Dendritic cell treated with granulocyte-macrophage colony-stimulating factor and Interleukin-4, amounts not matched to agents 40 ng/mL and 50 ng/mL, for 4 days (primary cell): ENCODE data around the gene ZBTB17.
"Not testable (repeated sequence)": the region's sequence is repeated elsewhere in the genome, so short reads cannot be mapped to it uniquely, and the experiment has no call there.

Source experiments
- H3K27ac Mint-ChIP-seq: one replicate; pipeline ENCODE4 v1.8.0; 2022; ENCODE audit warnings: mild to moderate bottlenecking, mixed read lengths
- H3K27me3 Mint-ChIP-seq: one replicate; pipeline ENCODE4 v1.8.0; 2022; ENCODE audit warnings: mild to moderate bottlenecking, mixed read lengths
- H3K36me3 Mint-ChIP-seq: one replicate; pipeline ENCODE4 v1.8.0; 2022; ENCODE audit warnings: low read depth, mixed read lengths
- H3K4me1 Mint-ChIP-seq: one replicate; pipeline ENCODE4 v1.8.0; 2022; ENCODE audit warnings: low read depth, mixed read lengths
- H3K4me3 Mint-ChIP-seq: one replicate; pipeline ENCODE4 v1.8.0; 2022; ENCODE audit warnings: mild to moderate bottlenecking, moderate library complexity, mixed read lengths
- H3K9me3 Mint-ChIP-seq: one replicate; pipeline ENCODE4 v1.8.0; 2022; ENCODE audit warnings: mixed read lengths
- intact Hi-C: fragments of 100-400 bp; cut with micrococcal nuclease; formaldehyde crosslinking; loops from one replicate; pipeline ENCODE4 v1.15.0; 2022

The ZBTB17 gene

GRCh38 chr1:15975805-15976680 lies at the start of gene ZBTB17:
ZBTB17 (minus strand) TSS chr1:15976101; CDS start chr1:15948495, 27,606 bp downstream.
- H3K27me3 Mint-ChIP-seq = no peaks in the 10 kb centered on the region
- peaks cover 33% of the 10 kb centered on the region for H3K4me1 Mint-ChIP-seq
- intact Hi-C loops = no loop called here
- H3K27ac Mint-ChIP-seq = peak within 1 kb of the TSS; percentile 91
- no peaks in the 10 kb centered on the region for H3K9me3 Mint-ChIP-seq
- H3K36me3 Mint-ChIP-seq = peaks cover 30% of the 10 kb centered on the region
- H3K4me3 Mint-ChIP-seq = peak within 1 kb of the TSS; percentile 93

DNA sequence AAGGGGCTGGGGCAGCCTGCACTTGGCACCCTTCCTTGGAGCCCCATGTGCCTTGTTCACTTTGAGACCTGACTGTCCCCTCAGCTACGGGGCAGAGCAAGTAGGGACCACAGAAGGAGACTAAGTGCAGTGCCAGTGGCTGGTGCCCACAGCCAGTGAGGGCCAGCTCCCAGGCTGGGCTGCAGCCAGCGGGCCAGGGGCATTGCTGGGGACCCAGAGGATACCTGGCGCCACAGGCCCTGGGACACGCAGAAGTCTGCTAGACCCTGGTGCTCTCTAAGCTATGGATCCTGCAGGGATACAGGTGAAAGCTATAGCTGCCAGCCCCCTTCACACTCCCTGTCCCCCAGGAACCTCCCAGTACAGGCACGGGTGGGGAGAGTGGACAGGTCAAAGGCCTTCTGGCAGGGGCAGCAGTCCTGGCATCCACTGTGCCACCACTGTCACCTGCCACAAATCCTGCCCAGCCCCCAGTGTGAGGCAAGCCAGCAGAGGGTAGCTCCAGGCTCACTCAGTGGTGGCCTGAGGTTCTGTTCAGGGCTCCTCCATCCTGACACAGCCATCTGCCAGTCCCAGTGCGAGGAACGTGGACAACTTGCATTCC lies 47.3 kb upstream of the ZBTB17 start:
- Mint-ChIP-seq H3K36me3 (no peaks in the 10 kb centered on the region), H3K9me3 (no peaks in the 10 kb centered on the region), H3K4me3 (no peak overlapping the region), H3K27ac (no peak overlapping the region), H3K27me3 (peaks cover 57% of the 10 kb centered on the region), H3K4me1 (peaks cover 11% of the 10 kb centered on the region)
- intact Hi-C loops = no loop called here

DNA sequence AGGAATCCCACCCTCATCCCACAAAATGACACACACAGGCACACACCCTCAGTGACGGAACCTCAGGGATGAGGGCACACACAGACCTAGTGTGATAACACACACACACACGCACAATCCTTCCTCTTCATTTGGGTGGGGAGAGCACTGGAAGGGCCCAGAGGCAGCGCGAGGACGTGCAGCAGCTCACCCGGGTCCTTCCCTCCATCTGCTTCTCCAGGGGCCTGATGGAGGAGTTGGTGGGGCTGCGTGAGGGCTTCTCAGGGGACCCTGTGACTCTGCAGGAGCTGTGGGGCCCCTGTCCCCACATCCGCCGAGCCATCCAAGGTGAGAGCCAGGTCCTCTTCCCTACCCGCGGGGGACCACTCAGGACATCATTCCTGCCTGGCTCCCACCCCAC lies 46.5 kb upstream of the ZBTB17 start:
- H3K4me1 Mint-ChIP-seq = peaks cover 19% of the 10 kb centered on the region
- H3K36me3 Mint-ChIP-seq = no peaks in the 10 kb centered on the region
- H3K27me3 Mint-ChIP-seq = peaks cover 53% of the 10 kb centered on the region
- no peaks in the 10 kb centered on the region for H3K9me3 Mint-ChIP-seq
- H3K4me3 Mint-ChIP-seq = no peak overlapping the region
- no peak overlapping the region for H3K27ac Mint-ChIP-seq
- intact Hi-C loops = no loop called here

DNA sequence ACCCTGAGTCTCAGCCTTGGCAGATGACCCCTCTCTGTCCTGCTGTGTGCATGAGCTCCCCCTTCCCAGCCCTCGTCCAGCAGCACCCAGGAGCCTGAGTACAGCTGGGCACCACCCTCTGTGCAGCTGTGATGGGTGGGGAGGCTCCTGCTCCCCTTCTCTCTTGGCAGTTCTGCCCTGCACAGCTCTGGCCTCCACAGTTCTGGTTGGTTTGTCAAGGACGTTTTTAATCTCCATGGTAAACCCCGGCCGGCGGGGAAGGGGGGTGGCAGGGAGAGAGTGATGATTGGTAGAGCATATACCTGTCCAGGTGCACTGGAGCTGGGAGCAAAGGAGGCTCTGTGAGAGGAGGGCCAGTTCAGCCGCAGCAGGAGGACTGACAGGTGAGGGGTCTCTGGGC lies 45.8 kb upstream of the ZBTB17 start, which contains the start of gene CLCNKA:
TSS of gene CLCNKA (plus strand) at position 356 of the 400 bp plus-strand sequence. CDS start 584 bp downstream, outside the sequence.
- Mint-ChIP-seq H3K4me1 (peaks cover 12% of the 10 kb centered on the region), H3K4me3 (no peak within 1 kb of the TSS), H3K9me3 (no peaks in the 10 kb centered on the region), H3K27me3 (peaks cover 46% of the 10 kb centered on the region), H3K27ac (peak within 1 kb of the TSS; percentile 5), H3K36me3 (no peaks in the 10 kb centered on the region)
- intact Hi-C loops = no loop called here

DNA sequence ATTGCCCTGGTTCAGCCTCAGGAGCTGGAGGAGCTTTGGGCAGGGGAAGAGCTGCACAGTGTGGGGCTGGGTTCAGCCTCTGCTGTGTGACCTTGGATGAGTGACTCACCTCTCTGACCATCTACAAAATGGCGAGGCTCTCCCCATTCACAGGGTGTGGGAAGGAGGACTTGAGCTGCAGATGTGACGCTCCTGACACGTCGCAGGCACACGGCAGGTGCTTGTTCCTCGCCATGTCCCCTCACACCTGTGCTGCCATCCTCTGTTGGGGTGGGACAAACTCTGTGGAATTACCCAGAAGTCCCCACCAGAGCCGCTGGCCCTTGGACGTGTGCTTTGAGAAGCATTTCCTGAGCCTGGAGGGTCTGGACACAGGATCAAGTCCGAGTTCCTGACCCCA lies 45.0 kb upstream of the ZBTB17 start:
- H3K9me3 Mint-ChIP-seq, H3K4me3 Mint-ChIP-seq, H3K36me3 Mint-ChIP-seq, intact Hi-C loops, H3K27ac Mint-ChIP-seq: not testable (repeated sequence)
- H3K4me1 Mint-ChIP-seq = peaks cover 12% of the 10 kb centered on the region
- H3K27me3 Mint-ChIP-seq = peaks cover 43% of the 10 kb centered on the region

DNA sequence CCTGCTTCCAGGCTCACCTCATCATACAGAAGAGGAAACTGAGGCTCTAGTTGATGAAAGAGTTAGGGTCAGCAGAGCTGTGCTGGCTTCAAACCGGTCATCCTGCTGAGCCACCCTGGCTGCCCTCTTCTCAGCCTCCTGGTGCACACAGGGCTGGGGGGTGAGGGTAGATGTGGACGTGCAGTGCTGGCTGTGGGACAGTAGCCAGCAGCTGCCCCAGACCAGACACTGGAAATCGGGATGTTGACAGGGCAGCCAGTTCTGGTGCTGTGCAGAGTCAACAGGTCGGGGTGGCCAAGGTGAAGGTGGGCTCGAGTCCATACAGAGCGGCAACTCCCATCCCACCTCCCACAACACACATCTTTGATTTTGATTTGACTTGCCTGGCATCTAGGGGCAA lies 44.4 kb upstream of the ZBTB17 start:
- H3K9me3 Mint-ChIP-seq = no peaks in the 10 kb centered on the region
- intact Hi-C loops = no loop called here
- peaks cover 44% of the 10 kb centered on the region for H3K27me3 Mint-ChIP-seq
- peaks cover 12% of the 10 kb centered on the region for H3K4me1 Mint-ChIP-seq
- no peaks in the 10 kb centered on the region for H3K36me3 Mint-ChIP-seq
- H3K27ac Mint-ChIP-seq = no peak overlapping the region
- no peak overlapping the region for H3K4me3 Mint-ChIP-seq

- Mint-ChIP-seq H3K36me3 (no peaks in the 10 kb centered on the region), H3K27me3 (peaks cover 49% of the 10 kb centered on the region), H3K9me3 (no peaks in the 10 kb centered on the region), H3K27ac (no peak overlapping the region), H3K4me3 (no peak overlapping the region), H3K4me1 (peaks cover 17% of the 10 kb centered on the region)
- intact Hi-C loops = no loop called here
Measured at GRCh38 chr1:16019644-16020277, 43.9 kb upstream of the ZBTB17 start.

DNA sequence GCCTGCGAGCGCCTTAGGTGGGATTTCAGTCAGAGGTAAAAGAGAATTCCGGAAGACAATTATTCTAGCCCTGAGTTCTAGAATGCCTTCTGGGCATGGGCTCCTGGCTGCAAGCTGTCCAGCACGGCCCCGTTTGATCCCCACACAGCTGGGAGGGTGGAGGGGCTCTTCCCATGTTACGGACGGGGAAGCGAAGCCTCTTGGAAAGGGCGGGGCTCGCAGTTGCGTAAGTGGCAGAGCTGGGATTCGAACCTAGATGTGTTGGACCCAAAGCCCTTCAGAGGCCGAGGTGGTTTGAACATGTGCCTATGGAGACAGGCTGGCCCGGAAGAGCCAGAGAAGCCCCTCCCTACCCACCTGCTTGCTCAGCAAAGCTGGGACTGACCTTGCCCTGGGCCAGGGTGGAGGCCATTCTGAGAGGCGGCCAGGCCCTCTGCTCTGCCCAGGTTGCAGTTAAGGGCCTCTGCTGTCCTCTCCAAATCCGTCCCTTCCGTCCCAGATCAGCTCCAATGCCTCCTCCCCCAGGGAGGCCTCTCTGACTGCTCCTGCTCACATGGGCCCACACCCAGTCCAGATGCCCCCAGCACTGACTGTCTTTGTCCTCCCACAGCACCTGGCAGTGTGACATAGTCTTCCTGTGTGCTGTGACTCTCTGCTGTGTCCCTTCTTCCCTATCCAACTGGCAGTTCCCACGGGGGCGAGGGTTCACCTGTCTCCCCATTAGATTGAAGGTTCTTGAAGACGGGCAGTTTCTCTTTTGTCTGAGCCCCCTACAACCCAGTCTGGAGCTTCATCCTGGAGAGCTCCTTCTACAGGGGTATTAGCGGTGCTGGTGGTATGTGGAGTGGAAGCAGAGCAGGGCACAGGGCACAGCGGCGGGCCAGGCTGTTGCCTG lies 43.1 kb upstream of the ZBTB17 start:
- Mint-ChIP-seq H3K9me3 (no peaks in the 10 kb centered on the region), H3K36me3 (no peaks in the 10 kb centered on the region), H3K27ac (no peak overlapping the region), H3K27me3 (peaks cover 54% of the 10 kb centered on the region), H3K4me3 (no peak overlapping the region), H3K4me1 (peaks cover 23% of the 10 kb centered on the region)
- intact Hi-C loops = no loop called here

- intact Hi-C loops = no loop called here
- H3K4me3 Mint-ChIP-seq = no peak overlapping the region
- H3K27me3 Mint-ChIP-seq = peaks cover 57% of the 10 kb centered on the region
- H3K4me1 Mint-ChIP-seq = peaks cover 23% of the 10 kb centered on the region
- H3K36me3 Mint-ChIP-seq = no peaks in the 10 kb centered on the region
- H3K9me3 Mint-ChIP-seq = no peaks in the 10 kb centered on the region
- H3K27ac Mint-ChIP-seq = no peak overlapping the region
Measured at GRCh38 chr1:16018308-16018707, 42.4 kb upstream of the ZBTB17 start.

- Mint-ChIP-seq H3K4me1 (peaks cover 23% of the 10 kb centered on the region), H3K36me3 (no peaks in the 10 kb centered on the region), H3K27me3 (peaks cover 56% of the 10 kb centered on the region), H3K9me3 (no peaks in the 10 kb centered on the region), H3K27ac (no peak within 1 kb of the TSS), H3K4me3 (no peak within 1 kb of the TSS)
- intact Hi-C loops = no loop called here
Measured at GRCh38 chr1:16017461-16018303, 41.8 kb upstream of the ZBTB17 start, which contains the start of gene HSPB7. HSPB7 (minus strand) TSS chr1:16018043; CDS start chr1:16017963, 80 bp downstream.

DNA sequence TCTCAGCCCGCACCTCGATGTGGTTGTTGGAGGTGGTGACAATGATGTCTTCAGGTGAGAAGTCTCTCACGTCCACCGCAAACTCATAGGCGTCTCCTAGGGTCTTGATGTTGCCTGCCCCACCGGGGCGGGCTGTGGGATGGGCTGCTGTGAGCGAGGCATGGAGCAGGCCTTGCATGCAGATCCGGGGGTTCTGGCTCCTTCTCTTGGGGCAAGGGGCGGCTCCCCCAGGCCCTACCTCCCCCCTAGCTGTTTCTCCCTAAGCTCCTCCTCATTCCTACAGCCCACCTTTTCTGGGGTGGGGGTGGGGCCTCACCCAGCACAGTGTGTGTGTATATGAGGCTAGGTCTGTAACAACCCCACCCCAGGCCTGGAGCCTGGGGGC lies 41.2 kb upstream of the ZBTB17 start:
- Mint-ChIP-seq H3K4me1 (peaks cover 28% of the 10 kb centered on the region), H3K27ac (no peak overlapping the region), H3K36me3 (no peaks in the 10 kb centered on the region), H3K9me3 (no peaks in the 10 kb centered on the region), H3K27me3 (peaks cover 55% of the 10 kb centered on the region), H3K4me3 (no peak overlapping the region)
- intact Hi-C loops = no loop called here

DNA sequence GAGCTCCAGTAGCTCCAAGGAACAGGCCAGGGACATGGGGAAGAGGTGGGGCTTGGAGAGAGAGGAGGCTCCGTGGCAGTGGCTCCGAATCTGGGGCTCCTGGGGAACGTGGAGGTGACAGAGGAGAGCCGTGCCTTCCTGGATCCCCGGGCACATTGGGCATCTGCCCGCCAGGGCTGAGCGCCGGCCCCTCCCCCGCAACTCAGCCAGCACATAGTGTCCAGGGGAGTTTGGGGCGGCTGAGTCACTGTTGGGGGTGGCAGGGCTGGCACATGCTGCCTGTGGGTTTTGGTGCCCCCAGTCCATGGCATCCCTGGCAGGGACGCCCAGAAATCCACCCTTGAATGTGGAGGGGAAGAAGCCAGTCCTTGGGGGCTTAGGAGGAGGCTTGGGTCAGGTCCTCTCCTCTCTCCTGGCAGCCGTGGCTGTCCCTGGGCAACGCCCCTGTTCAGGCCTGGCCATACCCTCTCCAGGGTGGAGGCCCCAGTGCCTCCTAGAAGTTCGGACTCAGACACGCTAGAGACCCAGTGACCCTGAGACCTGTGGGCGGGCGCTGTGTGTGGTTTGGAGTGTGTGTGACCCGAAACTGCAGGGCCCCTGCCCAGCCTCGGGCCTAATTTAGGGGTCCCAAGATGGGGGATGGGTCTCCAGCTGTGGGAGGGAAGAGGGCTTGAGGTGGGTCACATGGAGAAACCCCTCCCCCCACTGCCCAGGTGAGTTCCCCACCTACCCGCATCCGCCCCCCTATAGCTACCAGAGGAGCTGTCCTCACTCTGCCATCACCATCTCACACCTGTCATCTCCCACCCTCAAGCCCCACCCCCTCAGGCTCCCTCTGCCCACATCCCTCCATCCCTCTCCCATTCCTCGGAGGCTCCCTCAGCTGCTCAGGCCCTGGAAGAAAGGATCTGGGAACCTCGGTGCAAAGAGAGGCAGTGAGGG lies 40.3 kb upstream of the ZBTB17 start:
- H3K27ac Mint-ChIP-seq = no peak overlapping the region
- H3K4me3 Mint-ChIP-seq = no peak overlapping the region
- H3K36me3 Mint-ChIP-seq = no peaks in the 10 kb centered on the region
- intact Hi-C loops = no loop called here
- peaks cover 48% of the 10 kb centered on the region for H3K27me3 Mint-ChIP-seq
- no peaks in the 10 kb centered on the region for H3K9me3 Mint-ChIP-seq
- H3K4me1 Mint-ChIP-seq = peaks cover 28% of the 10 kb centered on the region
